Measurements from ENCODE around the gene NTSR2. TPM values are rescaled to one million over a fixed set of nuclear protein-coding genes. Genes with fewer than 3 reads are reported as not detected.

NTSR2 gene
- total RNA-seq, 1 donor from 2014 or later: 0.31 TPM

DNA sequence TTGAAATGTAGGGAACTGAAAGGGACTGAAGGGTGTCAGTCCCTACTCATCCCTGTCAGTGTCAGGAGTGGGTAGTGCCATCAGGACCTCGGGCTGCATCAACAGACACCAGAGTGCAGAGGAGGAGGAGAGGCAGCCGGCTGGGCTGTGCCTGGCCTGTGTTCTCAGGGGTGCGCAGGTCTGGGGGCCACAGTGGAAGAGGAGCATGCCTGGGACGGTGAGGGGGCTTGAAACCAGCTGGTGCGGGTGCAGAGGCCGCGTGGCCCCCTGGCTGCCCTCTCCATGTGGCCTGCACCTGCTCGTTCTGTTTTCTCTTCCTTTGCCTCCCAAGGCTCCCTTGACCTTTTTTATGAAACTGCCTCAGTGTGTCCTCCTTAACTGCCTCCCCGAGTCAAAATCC is 41.3 kb downstream of the NTSR2 start:
- DNase-seq: no peak

- no peak for DNase-seq
These were observed 44.3 kb downstream of the NTSR2 start for GRCh38 chr2:11625671-11626070.

GRCh38 chr2:11624893-11625292 is 45.1 kb downstream of the NTSR2 start:
- DNase-seq: no peak

- DNase-seq: no peak
These were observed 47.4 kb downstream of the NTSR2 start for GRCh38 chr2:11622611-11623010.

GRCh38 chr2:11621410-11621809 is 48.6 kb downstream of the NTSR2 start:
- no peak for DNase-seq

DNA sequence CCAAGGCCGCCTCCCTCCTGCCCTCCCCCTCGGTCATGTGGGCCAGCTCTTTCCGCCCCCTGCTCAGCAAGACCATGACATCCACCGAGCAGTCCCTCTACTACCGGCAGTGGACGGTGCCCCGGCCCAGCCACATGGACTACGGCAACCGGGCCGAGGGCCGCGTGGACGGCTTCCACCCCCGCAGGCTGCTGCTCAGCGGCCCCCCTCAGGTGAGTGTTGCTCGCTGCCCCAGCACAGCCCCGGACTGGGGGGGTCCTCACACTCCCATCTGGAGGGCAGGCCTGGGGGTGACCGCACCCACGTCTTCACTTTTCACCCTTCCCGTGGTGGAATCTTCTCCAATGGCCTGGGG is 51.3 kb downstream of the NTSR2 start:
- DNase-seq: no peak

GRCh38 chr2:11617984-11618707 is 51.8 kb downstream of the NTSR2 start:
- no peak for DNase-seq

DNA sequence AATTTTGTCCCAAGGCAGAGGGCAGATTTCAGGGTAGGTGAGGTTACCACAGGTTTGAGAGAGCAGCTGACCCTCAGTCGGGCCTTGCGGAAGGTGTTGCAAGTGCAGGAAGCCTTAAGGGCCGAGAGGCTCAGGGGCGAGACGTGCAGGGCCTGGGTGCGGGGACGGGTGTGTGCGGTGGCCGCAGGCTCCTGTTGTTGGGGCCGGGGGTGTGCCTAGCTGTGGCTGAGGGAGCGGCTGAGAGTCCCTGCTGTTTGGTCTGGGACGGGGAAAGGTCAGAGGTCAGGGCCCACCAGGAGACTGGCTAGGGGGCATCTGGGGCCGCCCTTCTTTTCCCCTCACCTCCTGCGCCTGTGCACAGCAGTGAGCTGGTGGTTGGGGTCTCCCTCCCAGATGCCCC is 52.5 kb downstream of the NTSR2 start:
- DNase-seq: no peak

- no peak for DNase-seq
These were observed 53.1 kb downstream of the NTSR2 start for GRCh38 chr2:11616851-11617415.

DNA sequence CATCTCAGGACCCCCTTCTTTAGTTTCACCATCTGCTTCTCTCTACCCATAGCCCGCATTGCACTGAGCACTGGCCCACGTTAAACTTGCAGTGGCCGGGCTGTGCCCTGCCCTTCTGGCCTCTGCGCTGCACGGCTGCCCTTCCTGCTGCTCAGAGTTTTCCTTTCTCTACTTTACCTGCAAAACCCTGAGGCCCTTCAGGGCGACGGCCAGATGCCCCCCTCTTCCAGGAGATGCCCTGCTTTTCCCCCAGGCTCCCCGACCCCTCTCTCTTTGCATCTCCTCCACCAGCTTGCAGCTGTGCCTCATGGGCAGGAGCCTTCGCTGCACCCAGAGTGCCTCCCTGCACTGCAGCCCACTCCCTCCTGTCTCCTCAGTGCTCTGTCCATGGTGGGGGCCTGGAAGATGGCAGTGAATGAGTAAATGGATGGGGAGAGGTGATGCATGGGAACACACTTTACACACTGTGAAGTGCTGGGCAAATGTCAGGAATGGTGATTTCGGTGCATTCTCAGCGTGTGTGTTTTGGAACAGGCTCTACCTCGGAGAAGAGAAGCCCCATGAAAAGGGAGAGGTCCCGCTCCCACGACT is 53.8 kb downstream of the NTSR2 start:
- DNase-seq: no peak

DNA sequence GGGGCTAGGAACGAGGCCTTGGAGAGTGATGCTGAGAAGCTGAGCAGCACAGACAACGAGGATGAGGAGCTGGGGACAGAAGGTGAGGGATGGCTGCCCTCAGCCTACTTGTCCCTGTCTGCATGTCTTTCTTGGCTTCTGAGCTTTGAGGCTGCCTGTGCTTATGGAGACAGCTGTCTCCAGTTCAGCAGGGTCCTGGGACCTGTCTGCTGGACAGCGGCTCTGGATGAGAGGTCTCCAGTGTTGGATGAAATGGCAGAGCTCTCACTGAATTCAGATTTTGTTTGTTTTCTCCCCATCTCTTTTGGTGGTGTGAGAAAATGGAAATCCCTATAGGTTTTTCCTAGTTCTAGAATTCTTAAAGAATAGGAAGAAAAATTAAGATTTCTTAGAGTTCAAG is 54.8 kb downstream of the NTSR2 start:
- no peak for DNase-seq

GRCh38 chr2:11613297-11613696 is 56.7 kb downstream of the NTSR2 start:
- DNase-seq: no peak

DNA sequence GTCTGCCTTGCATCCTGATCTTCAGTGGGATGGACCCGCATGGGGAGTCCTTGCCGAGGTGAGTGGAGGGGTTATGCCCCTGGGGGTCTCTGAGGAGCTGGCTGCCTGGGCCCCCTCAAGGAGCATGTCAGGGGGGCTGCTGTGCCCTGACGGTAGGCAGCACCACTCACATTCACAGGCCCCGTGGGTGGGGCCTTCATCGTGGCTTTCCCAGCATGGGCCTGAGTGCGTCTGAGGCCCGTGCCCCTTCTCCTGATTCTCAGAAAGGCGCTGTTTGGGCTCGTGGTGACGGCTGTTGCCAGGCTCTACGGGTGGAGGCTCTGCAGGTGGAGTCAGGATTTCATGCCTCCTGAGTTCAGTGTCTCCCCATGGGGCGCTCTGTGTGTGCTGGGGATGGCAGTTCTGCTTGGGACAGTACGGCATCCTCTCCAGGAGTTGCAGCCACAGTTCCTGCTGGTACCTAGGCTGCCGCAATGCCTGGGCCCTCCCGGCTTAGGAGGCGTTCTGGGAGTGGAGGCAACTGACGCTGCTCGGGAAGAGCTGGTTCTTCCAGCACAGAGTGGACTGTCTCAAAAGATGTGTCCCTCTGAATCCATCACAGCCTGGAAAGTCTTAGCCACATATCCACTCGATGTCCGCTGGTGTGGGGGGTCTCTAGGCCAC is 57.3 kb downstream of the NTSR2 start:
- no peak for DNase-seq

- no peak for DNase-seq
These were observed 58.7 kb downstream of the NTSR2 start for GRCh38 chr2:11611251-11611650.

DNA sequence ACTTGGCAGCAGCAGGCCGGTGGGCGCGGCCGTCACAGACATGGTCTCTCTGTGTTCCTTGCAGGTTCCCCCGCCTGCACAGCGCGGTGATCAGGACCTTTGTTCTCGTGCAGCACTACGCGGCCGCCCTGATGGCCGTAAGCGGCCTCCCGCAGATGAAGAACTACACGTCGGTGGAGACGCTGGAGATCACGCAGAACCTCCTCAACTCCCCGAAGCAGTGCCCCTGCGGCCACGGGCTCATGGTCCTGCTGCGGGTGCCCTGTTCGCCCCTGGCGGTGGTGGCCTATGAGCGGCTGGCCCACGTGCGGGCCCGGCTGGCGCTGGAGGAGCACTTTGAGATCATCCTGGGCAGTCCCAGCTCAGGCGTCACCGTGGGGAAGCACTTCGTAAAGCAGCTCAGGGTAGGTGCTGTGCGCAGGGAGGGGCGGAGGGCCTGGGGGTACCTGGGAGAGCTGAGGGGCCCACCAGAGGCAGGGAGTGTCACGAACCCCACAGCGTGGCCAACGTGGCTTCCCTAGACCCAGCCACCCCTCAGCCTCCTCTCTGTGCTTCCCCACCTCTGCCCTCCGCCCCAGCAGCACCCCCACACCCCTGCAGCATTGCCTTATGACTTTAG is 59.3 kb downstream of the NTSR2 start:
- no peak for DNase-seq

Other genes starting within 250 kb of the NTSR2 start
- 13.3 TPM for gene E2F6, start 204.0 kb downstream of the NTSR2 start, total RNA-seq
- 1.4 TPM for gene GREB1, start 136.2 kb downstream of the NTSR2 start, total RNA-seq
- gene LPIN1, start 76.4 kb upstream of the NTSR2 start, total RNA-seq: 26.7 TPM

Data from occipital lobe (tissue), 2 donors.